ENCODE results near the gene ZNF385C.
"Not testable (repeated sequence)": the region's sequence is repeated elsewhere in the genome, so short reads cannot be mapped to it uniquely, and the experiment has no call there.

The ZNF385C gene

GRCh38 chr17:42025191-42025579 lies 73.1 kb downstream of the ZNF385C start:
- DNase-seq: no peak

- peak in 9 of 51 donors; percentile 2 to 38 (median 15) for DNase-seq
These were observed 74.5 kb downstream of the ZNF385C start for GRCh38 chr17:42023524-42024349.

- not testable (repeated sequence) for DNase-seq
These were observed 77.4 kb downstream of the ZNF385C start for GRCh38 chr17:42020845-42021244.

GRCh38 chr17:42019509-42020404 lies 78.5 kb downstream of the ZNF385C start, which contains the start of gene NKIRAS2:
Gene NKIRAS2, plus strand, starts transcription at chr17:42020090. Its CDS starts 1,488 bp downstream, at chr17:42021578.
- DNase-seq: peak; percentile 32 to 94 (median 85)

GRCh38 chr17:42018988-42019387 lies 79.3 kb downstream of the ZNF385C start:
- no peak for DNase-seq

GRCh38 chr17:42018339-42018738 lies 79.9 kb downstream of the ZNF385C start:
- DNase-seq: no peak

GRCh38 chr17:42017866-42018200 lies 80.4 kb downstream of the ZNF385C start:
- DNase-seq: no peak

- DNase-seq: peak; percentile 50 to 97 (median 86)
These were observed 81.1 kb downstream of the ZNF385C start, which contains the start of gene DNAJC7 for GRCh38 chr17:42016941-42017865. Gene DNAJC7, minus strand, starts transcription at chr17:42017439. Its CDS starts 23 bp downstream, at chr17:42017416.

GRCh38 chr17:42016411-42016831 lies 81.9 kb downstream of the ZNF385C start:
- peak in 10 of 51 donors; percentile 5 to 63 (median 24) for DNase-seq

GRCh38 chr17:42013740-42014139 lies 84.5 kb downstream of the ZNF385C start:
- DNase-seq: not testable (repeated sequence)

- DNase-seq: not testable (repeated sequence)
These were observed 85.9 kb downstream of the ZNF385C start for GRCh38 chr17:42012363-42012762.

- DNase-seq: peak in 3 of 51 donors; percentile 5 to 7 (median 6)
These were observed 87.3 kb downstream of the ZNF385C start for GRCh38 chr17:42010898-42011516.

- not testable (repeated sequence) for DNase-seq
These were observed 88.0 kb downstream of the ZNF385C start for GRCh38 chr17:42010266-42010680.

GRCh38 chr17:42009170-42009569 lies 89.1 kb downstream of the ZNF385C start:
- peak in 35 of 51 donors; percentile 9 to 82 (median 46) for DNase-seq

- DNase-seq: no peak
These were observed 93.1 kb downstream of the ZNF385C start for GRCh38 chr17:42005166-42005565.

GRCh38 chr17:42002792-42003301 lies 95.4 kb downstream of the ZNF385C start:
- peak in 4 of 51 donors; percentile 7 to 53 (median 22) for DNase-seq

- no peak for DNase-seq
These were observed 96.0 kb downstream of the ZNF385C start for GRCh38 chr17:42002175-42002791.

GRCh38 chr17:42001729-42002128 lies 96.5 kb downstream of the ZNF385C start:
- no peak for DNase-seq

GRCh38 chr17:42000413-42001133 lies 97.7 kb downstream of the ZNF385C start:
- DNase-seq: no peak
